ENCODE results near the gene AMMECR1.

Gene AMMECR1

GRCh38 chrX:110282922-110283321, 35.0 kb downstream of the AMMECR1 start:
- in situ Hi-C loops (cut with HindIII; ENCODE audit: low sequenced_read_pairs) = no loop called here
- no peak for TF ChIP-seq CTCF (IDR thresholded peaks at IDR 0.05; ENCODE audit: low read depth, low read length)
- no peak overlapping the region for H3K4me3 ChIP-seq (ENCODE audit: low read depth, low read length)
- DNase-seq (ENCODE audit: low read depth, low spot score) = no peak

- TF ChIP-seq CTCF (IDR thresholded peaks at IDR 0.05; ENCODE audit: low read depth, low read length) = no peak
- in situ Hi-C loops (cut with HindIII; ENCODE audit: low sequenced_read_pairs) = no loop called here
- no peak overlapping the region for H3K4me3 ChIP-seq (ENCODE audit: low read depth, low read length)
- DNase-seq (ENCODE audit: low read depth, low spot score) = no peak
Observed at GRCh38 chrX:110281377-110281776, 36.5 kb downstream of the AMMECR1 start.

- peak; percentile 53 for DNase-seq (ENCODE audit: low read depth, low spot score)
- no peak for TF ChIP-seq CTCF (IDR thresholded peaks at IDR 0.05; ENCODE audit: low read depth, low read length)
- in situ Hi-C loops (cut with HindIII; ENCODE audit: low sequenced_read_pairs) = no loop called here
- no peak overlapping the region for H3K4me3 ChIP-seq (ENCODE audit: low read depth, low read length)
Observed at GRCh38 chrX:110280954-110281353, 36.9 kb downstream of the AMMECR1 start.

DNA sequence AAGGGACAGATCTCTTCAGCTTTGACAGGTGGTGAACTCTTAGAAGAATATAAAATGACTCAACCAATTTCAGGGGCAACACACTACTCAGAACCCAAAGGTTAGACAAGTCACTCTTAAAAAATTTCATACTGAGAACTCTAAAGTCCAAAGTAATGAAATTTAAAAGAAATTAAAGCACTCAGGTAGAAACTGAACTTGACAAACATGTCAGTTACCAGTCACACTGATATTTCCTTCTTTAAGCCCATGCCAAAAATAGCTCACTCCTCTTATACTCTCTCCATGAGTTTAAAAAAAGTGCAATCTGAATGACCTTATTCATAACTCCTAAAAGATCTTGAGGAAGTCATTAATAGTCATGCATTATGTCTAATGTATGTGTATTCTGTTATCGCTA, 40.3 kb downstream of the AMMECR1 start:
- H3K4me3 ChIP-seq (ENCODE audit: low read depth, low read length) = no peak overlapping the region
- no peak for DNase-seq (ENCODE audit: low read depth, low spot score)
- TF ChIP-seq CTCF (IDR thresholded peaks at IDR 0.05; ENCODE audit: low read depth, low read length) = no peak
- in situ Hi-C loops (cut with HindIII; ENCODE audit: low sequenced_read_pairs) = no loop called here

DNA sequence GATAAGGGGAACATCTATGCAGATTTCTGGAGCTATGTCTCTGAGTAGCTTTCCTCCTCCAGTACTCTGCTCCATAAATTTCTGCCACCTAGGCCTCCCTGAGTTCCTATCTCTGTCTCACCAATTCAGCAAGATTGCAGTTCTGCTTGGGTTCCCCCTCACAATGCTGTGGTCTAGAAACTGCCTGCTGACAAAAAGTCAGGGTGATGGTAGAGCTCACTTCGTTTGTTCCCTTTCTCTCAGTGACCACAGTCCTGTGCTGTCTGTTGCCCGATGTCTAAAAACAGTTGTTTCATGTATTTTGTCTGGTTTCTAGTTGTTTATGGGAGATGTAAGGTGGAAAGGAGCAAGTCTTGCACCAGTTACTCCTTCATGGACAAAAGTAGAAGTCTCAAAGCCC, 41.1 kb downstream of the AMMECR1 start:
- DNase-seq (ENCODE audit: low read depth, low spot score) = no peak
- no peak for TF ChIP-seq CTCF (IDR thresholded peaks at IDR 0.05; ENCODE audit: low read depth, low read length)
- in situ Hi-C loops (cut with HindIII; ENCODE audit: low sequenced_read_pairs) = no loop called here
- H3K4me3 ChIP-seq (ENCODE audit: low read depth, low read length) = no peak overlapping the region

DNA sequence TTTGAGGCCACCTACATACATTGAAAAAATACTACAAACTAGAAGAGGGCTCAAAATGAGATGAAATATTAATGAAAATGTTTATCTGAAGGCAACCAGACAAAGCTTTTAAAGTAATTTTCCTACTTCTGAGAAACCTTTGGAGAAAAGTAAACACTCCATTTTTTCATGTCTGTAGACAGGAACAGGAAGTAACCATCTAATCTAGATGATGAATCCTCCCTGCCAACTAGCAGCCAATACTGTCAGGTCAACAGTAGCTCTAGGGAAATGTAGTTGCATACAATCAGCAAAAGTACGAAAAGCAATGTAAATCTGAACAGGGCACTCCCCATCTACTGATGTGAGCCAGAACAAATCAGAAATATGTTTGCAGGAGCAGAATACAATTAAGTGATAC, 49.0 kb downstream of the AMMECR1 start:
- in situ Hi-C loops (cut with HindIII; ENCODE audit: low sequenced_read_pairs) = no loop called here

More for the DNA sequence above, 49.0 kb downstream of the AMMECR1 start:
- no peak for DNase-seq (ENCODE audit: low read depth, low spot score)
- H3K4me3 ChIP-seq (ENCODE audit: low read depth, low read length) = no peak overlapping the region
- no peak for TF ChIP-seq CTCF (IDR thresholded peaks at IDR 0.05; ENCODE audit: low read depth, low read length)
